GM12872 (cell line): ENCODE results near the gene MRLN.

Source experiments
- CTCF ChIP-seq: IDR thresholded peaks from 3 replicates; pipeline ENCODE4 v1.5.1; 2011; ENCODE audit warnings: low read depth, mild to moderate bottlenecking, low read length, moderate library complexity; ENCODE audit not compliant: insufficient read depth

The MRLN gene

GRCh38 chr10:59736749-59737148 lies 16.5 kb downstream of the MRLN start:
- no peak for TF ChIP-seq CTCF

- TF ChIP-seq CTCF, result no peak
These were observed 18.0 kb downstream of the MRLN start for GRCh38 chr10:59735296-59735695.

- no peak for TF ChIP-seq CTCF
These were observed 19.2 kb downstream of the MRLN start for GRCh38 chr10:59734014-59734462.

- TF ChIP-seq CTCF, result no peak
These were observed 28.9 kb downstream of the MRLN start for GRCh38 chr10:59724098-59724938.

GRCh38 chr10:59720377-59720776 lies 32.9 kb downstream of the MRLN start:
- TF ChIP-seq CTCF, result no peak

GRCh38 chr10:59719374-59719773 lies 33.9 kb downstream of the MRLN start:
- peak; percentile 21; the same call in 1 of the 3 replicates for TF ChIP-seq CTCF

- no peak for TF ChIP-seq CTCF
These were observed 35.0 kb downstream of the MRLN start for GRCh38 chr10:59718257-59718656.
